Left lung (tissue), 10 donors: ENCODE data around the gene KNOP1. TPM values are rescaled to one million over a fixed set of nuclear protein-coding genes. Genes with fewer than 3 reads are reported as not detected.
A peak's percentile ranks its signal among the peaks of the same experiment; 100 is the strongest.

Source experiments
- ATAC-seq: fragments of 200-7000 bp; cut with Tn5 transposase; one replicate; pipeline ENCODE4 v1.9.1; 2020; ENCODE audit warnings: moderate library complexity
- DNase-seq, 4 donors: peaks; one replicate each; pipeline ENCODE4 v3.0.0-alpha.2; 2013 to 2020
- H3K27ac ChIP-seq, 2 donors: fragments of 200-600 bp; sonication (generic) in 1 of 2; one replicate each; pipeline versions ENCODE4 v1.5.0 to v1.8.0; 2020 to 2021
- H3K27me3 ChIP-seq, 2 donors: fragments of 200-600 bp; sonication (generic) in 1 of 2; one replicate each; pipeline versions ENCODE4 v1.5.0 to v1.8.0; 2020 to 2021
- H3K36me3 ChIP-seq, 2 donors: fragments of 200-600 bp; sonication (generic) in 1 of 2; one replicate each; pipeline versions ENCODE4 v1.5.0 to v1.8.0; 2020 to 2021
- H3K4me1 ChIP-seq, 2 donors: fragments of 200-600 bp; one replicate each; pipeline ENCODE4 v1.8.0; 2021
- H3K4me3 ChIP-seq, 2 donors: fragments of 200-600 bp; sonication (generic) in 1 of 2; one replicate each; pipeline versions ENCODE4 v1.5.0 to v1.8.0; 2020 to 2021; ENCODE audit warnings: mild to moderate bottlenecking in 1 of 2
- H3K9me3 ChIP-seq, 2 donors: fragments of 200-600 bp; sonication (generic) in 1 of 2; one replicate each; pipeline versions ENCODE4 v1.5.0 to v1.8.0; 2020 to 2021
- intact Hi-C, 2 donors: fragments of 100-400 bp; cut with DNase I; formaldehyde crosslinking; loops; one replicate each; pipeline versions ENCODE4 v1.11.2 to v1.14.2; 2022
- polyA plus RNA-seq, 6 donors: library from polyadenylated mRNA; unstranded; fragments of 120-200 nt; gene quantifications; one replicate each; pipeline ENCODE4 v1.2.1, GENCODE V29; 2013; ENCODE audit not compliant: insufficient read length in 6 of 6
- total RNA-seq, 2 donors: library from RNA; stranded (reverse); fragmentation: NEBNext Ultra II Directional; extraction: Animal tissue kit (Norgen Biotek cat#: 25700); gene quantifications; one replicate each; pipeline ENCODE4 v1.2.1, GENCODE V29; 2021
- TF ChIP-seq, protein P1 (sequence below), 2 donors: fragments of 200-600 bp; sonication (generic) in 1 of 2; IDR thresholded peaks; one replicate each; pipeline versions ENCODE4 v1.5.0 to v1.8.0; 2021; ENCODE audit warnings: antibody characterized with exemption in 2 of 2
- donor health status: DM: no; HTN: yes; CAD: no.
- donor health status: DM: no; HTN: no; CAD: no.

Gene KNOP1
- total and polyA plus RNA-seq, 8 donors, result 12.5 to 49.0 (median 32.3) TPM

- Histone ChIP-seq H3K36me3 (peaks cover 0 to 23% of the 10 kb centered on the region in 2 donors), H3K9me3 (no peaks in the 10 kb centered on the region), H3K4me3 (no peak overlapping the region), H3K27me3 (no peaks in the 10 kb centered on the region), H3K27ac (no peak overlapping the region), H3K4me1 (peaks cover 11 to 25% of the 10 kb centered on the region in 2 donors)
- TF ChIP-seq, protein P1, sequence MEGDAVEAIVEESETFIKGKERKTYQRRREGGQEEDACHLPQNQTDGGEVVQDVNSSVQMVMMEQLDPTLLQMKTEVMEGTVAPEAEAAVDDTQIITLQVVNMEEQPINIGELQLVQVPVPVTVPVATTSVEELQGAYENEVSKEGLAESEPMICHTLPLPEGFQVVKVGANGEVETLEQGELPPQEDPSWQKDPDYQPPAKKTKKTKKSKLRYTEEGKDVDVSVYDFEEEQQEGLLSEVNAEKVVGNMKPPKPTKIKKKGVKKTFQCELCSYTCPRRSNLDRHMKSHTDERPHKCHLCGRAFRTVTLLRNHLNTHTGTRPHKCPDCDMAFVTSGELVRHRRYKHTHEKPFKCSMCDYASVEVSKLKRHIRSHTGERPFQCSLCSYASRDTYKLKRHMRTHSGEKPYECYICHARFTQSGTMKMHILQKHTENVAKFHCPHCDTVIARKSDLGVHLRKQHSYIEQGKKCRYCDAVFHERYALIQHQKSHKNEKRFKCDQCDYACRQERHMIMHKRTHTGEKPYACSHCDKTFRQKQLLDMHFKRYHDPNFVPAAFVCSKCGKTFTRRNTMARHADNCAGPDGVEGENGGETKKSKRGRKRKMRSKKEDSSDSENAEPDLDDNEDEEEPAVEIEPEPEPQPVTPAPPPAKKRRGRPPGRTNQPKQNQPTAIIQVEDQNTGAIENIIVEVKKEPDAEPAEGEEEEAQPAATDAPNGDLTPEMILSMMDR (IDR thresholded peaks at IDR 0.05), result no peak
- intact Hi-C loops, result no loop called here
- ATAC-seq (no peak), DNase-seq (no peak)
Observed at GRCh38 chr16:19715566-19715965, 2.5 kb downstream of the KNOP1 start.

DNA sequence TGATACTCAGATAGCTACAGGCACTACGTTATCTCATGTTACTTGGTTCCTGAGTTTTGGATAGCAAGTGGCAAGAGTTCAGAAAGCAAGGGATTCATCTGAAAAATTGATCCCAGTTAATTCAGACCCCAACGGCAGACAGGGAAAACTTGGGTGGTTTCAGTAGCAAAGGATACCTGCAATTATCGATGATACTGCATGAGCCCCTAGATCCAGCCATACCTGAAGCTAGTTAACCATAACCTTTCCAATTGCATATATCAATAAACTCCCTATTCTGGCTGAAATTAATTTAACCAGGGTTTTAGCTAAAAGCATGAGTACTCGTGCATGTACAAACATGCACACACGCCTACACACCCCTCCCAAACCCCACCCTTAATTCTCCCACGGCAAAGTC, 4.3 kb downstream of the KNOP1 start:
- Histone ChIP-seq H3K4me3 (no peak overlapping the region), H3K4me1 (peaks cover 8 to 14% of the 10 kb centered on the region in 2 donors), H3K9me3 (no peaks in the 10 kb centered on the region), H3K27ac (no peak overlapping the region), H3K36me3 (peaks cover 0 to 41% of the 10 kb centered on the region in 2 donors), H3K27me3 (no peaks in the 10 kb centered on the region)
- DNase-seq (no peak), ATAC-seq (no peak)
- TF ChIP-seq, protein P1 (IDR thresholded peaks at IDR 0.05), result no peak
- intact Hi-C loops, result no loop called here

GRCh38 chr16:19712418-19713058, 5.5 kb downstream of the KNOP1 start:
- H3K9me3 ChIP-seq, result no peaks in the 10 kb centered on the region
- DNase-seq (no peak), ATAC-seq (no peak)
- H3K27ac ChIP-seq, result no peak overlapping the region
- intact Hi-C loops, result no loop called here
- H3K4me1 ChIP-seq, result peaks cover 8 to 13% of the 10 kb centered on the region in 2 donors
- no peak overlapping the region for H3K4me3 ChIP-seq
- peaks cover 0 to 49% of the 10 kb centered on the region in 2 donors for H3K36me3 ChIP-seq
- TF ChIP-seq, protein P1 (IDR thresholded peaks at IDR 0.05), result no peak
- H3K27me3 ChIP-seq, result no peaks in the 10 kb centered on the region

DNA sequence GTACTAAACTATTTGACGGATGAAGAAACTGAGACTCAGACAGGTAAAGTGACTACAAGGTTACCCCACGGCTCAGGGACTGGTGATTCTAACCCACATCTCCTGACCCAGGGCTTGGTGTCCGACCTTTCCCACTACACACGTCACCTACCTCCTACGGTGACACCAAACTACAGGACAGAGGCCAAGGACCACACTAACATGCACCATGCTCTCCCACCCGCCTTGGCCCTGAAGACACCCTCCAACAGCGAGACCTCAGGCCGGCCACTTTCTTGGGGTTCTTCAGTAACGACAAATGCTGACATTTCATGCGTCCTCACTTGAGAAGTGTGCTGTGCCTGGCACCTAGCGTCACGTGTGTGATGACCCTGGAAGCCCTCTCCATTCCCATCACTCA, 6.4 kb downstream of the KNOP1 start:
- no peak for ATAC-seq
- intact Hi-C loops, result no loop called here
- TF ChIP-seq, protein P1 (IDR thresholded peaks at IDR 0.05), result no peak

DNA sequence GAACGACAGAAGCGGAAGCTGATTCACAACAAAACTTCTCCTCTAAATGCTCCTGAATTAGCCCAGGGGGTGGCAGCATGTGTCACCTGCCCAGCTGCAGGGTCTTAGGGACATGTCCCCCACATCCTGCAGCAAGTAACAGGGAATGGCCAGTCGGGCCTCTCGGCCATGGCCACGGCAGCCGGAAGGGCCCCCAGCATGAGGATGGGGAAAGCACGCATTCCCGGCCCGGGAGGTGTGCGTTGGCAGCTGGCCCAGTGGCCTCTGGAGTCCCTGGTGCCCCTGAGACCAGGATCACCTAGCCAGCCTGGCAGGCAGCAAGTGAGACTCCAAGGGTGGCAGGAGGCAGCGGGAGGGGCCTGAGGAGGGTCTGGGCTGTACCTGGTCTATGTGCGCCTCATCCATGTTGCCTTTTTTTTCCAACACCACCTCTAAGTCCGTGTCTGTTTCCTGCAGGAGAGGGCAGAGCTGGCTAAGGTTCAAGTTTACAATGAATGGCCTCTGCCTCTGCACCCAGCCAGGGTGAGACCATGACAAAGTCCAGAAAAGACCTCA, 7.0 kb downstream of the KNOP1 start:
- H3K27ac ChIP-seq, result peak overlapping the region; percentile 5 to 65
- DNase-seq (no peak), ATAC-seq (no peak)
- intact Hi-C loops, result no loop called here
- H3K9me3 ChIP-seq, result no peaks in the 10 kb centered on the region
- TF ChIP-seq, protein P1 (IDR thresholded peaks at IDR 0.05), result no peak
- no peak overlapping the region for H3K4me3 ChIP-seq
- H3K36me3 ChIP-seq, result peaks cover 0 to 57% of the 10 kb centered on the region in 2 donors
- H3K27me3 ChIP-seq, result no peaks in the 10 kb centered on the region
- H3K4me1 ChIP-seq, result peaks cover 0 to under 1% of the 10 kb centered on the region in 2 donors

More for the DNA sequence above, 6.4 kb downstream of the KNOP1 start:
- Histone ChIP-seq H3K36me3 (peaks cover 0 to 55% of the 10 kb centered on the region in 2 donors), H3K27ac (no peak overlapping the region), H3K4me3 (no peak overlapping the region), H3K27me3 (no peaks in the 10 kb centered on the region), H3K4me1 (peaks cover 0 to 6% of the 10 kb centered on the region in 2 donors), H3K9me3 (no peaks in the 10 kb centered on the region)
- DNase-seq, result no peak
